ENCODE data around the gene EML4. TPM values are rescaled to one million over a fixed set of nuclear protein-coding genes. Genes with fewer than 3 reads are reported as not detected.

Gene EML4
- total RNA-seq, 2 donors from 2014 or later = 32.8 to 59.9 TPM

- no peak for TF ChIP-seq CTCF (IDR thresholded peaks at IDR 0.05)
- Histone ChIP-seq H3K27ac (no peak overlapping the region), H3K4me1 (ENCODE audit: control insufficient read depth in 1 of 2, low read depth in 2 of 2) (peaks cover 16 to 32% of the 10 kb centered on the region in 2 donors), H3K9me3 (no peaks in the 10 kb centered on the region), H3K27me3 (replicated peaks; ENCODE audit: insufficient read depth) (no peaks in the 10 kb centered on the region), H3K36me3 (no peaks in the 10 kb centered on the region), H3K4me3 (peak overlapping the region; percentile 91)
- ATAC-seq (ENCODE audit: insufficient number of reproducible peaks, low FRiP score, low read depth) (no peak), DNase-seq (ENCODE audit: low spot score) (no peak)
Measured at GRCh38 chr2:42359965-42360483, 190.9 kb downstream of the EML4 start.

GRCh38 chr2:42360493-42360889 lies 191.3 kb downstream of the EML4 start:
- Histone ChIP-seq H3K9me3 (no peaks in the 10 kb centered on the region), H3K27ac (peak overlapping the region; percentile 75 to 83), H3K4me3 (peak overlapping the region; percentile 91), H3K36me3 (no peaks in the 10 kb centered on the region), H3K27me3 (replicated peaks; ENCODE audit: insufficient read depth) (no peaks in the 10 kb centered on the region), H3K4me1 (ENCODE audit: control insufficient read depth in 1 of 2, low read depth in 2 of 2) (peaks cover 16 to 32% of the 10 kb centered on the region in 2 donors)
- no peak for TF ChIP-seq CTCF (IDR thresholded peaks at IDR 0.05)
- DNase-seq (ENCODE audit: low spot score) = no peak
- no peak for ATAC-seq (ENCODE audit: insufficient number of reproducible peaks, low FRiP score, low read depth)

GRCh38 chr2:42360890-42361727 lies 192.0 kb downstream of the EML4 start, which contains the start of gene COX7A2L:
COX7A2L (minus strand) TSS chr2:42361217; CDS start chr2:42361161, 56 bp downstream.
- peak within 1 kb of the TSS; percentile 75 to 83 for H3K27ac ChIP-seq
- H3K4me1 ChIP-seq (ENCODE audit: control insufficient read depth in 1 of 2, low read depth in 2 of 2) = peaks cover 16 to 32% of the 10 kb centered on the region in 2 donors
- no peaks in the 10 kb centered on the region for H3K36me3 ChIP-seq
- no peaks in the 10 kb centered on the region for H3K9me3 ChIP-seq
- peak within 1 kb of the TSS; percentile 91 for H3K4me3 ChIP-seq
- DNase-seq (ENCODE audit: low spot score) (peak; percentile 87), ATAC-seq (ENCODE audit: insufficient number of reproducible peaks, low FRiP score, low read depth) (peak; percentile 94)
- no peaks in the 10 kb centered on the region for H3K27me3 ChIP-seq (replicated peaks; ENCODE audit: insufficient read depth)
- no peak for TF ChIP-seq CTCF (IDR thresholded peaks at IDR 0.05)

- Histone ChIP-seq H3K36me3 (no peaks in the 10 kb centered on the region), H3K27ac (peak overlapping the region; percentile 46 to 83), H3K4me3 (peak overlapping the region; percentile 91), H3K4me1 (ENCODE audit: control insufficient read depth in 1 of 2, low read depth in 2 of 2) (peaks cover 16 to 32% of the 10 kb centered on the region in 2 donors), H3K9me3 (no peaks in the 10 kb centered on the region), H3K27me3 (replicated peaks; ENCODE audit: insufficient read depth) (no peaks in the 10 kb centered on the region)
- ATAC-seq (ENCODE audit: insufficient number of reproducible peaks, low FRiP score, low read depth) (no peak), DNase-seq (ENCODE audit: low spot score) (no peak)
- no peak for TF ChIP-seq CTCF (IDR thresholded peaks at IDR 0.05)
Measured at GRCh38 chr2:42361728-42362283, 192.7 kb downstream of the EML4 start.

GRCh38 chr2:42363413-42363812 lies 194.3 kb downstream of the EML4 start:
- ATAC-seq (ENCODE audit: insufficient number of reproducible peaks, low FRiP score, low read depth) (no peak), DNase-seq (ENCODE audit: low spot score) (no peak)
- H3K27me3 ChIP-seq (replicated peaks; ENCODE audit: insufficient read depth) = no peaks in the 10 kb centered on the region
- no peak overlapping the region for H3K4me3 ChIP-seq
- no peak for TF ChIP-seq CTCF (IDR thresholded peaks at IDR 0.05)
- H3K4me1 ChIP-seq (ENCODE audit: control insufficient read depth in 1 of 2, low read depth in 2 of 2) = peaks cover 15 to 26% of the 10 kb centered on the region in 2 donors
- no peaks in the 10 kb centered on the region for H3K9me3 ChIP-seq
- no peaks in the 10 kb centered on the region for H3K36me3 ChIP-seq
- no peak overlapping the region for H3K27ac ChIP-seq
